GM12878 (cell line): ENCODE data around the gene RNF223. TPM values are rescaled to one million over a fixed set of nuclear protein-coding genes. Genes with fewer than 3 reads are reported as not detected.

ENCODE experiments used
- BACH1 ChIP-seq: fragments of 450-650 bp; IDR thresholded peaks from 2 replicates; pipeline ENCODE4 v1.6.1; 2017; ENCODE audit warnings: mild to moderate bottlenecking, borderline replicate concordance
- BRCA1 ChIP-seq: IDR thresholded peaks from 2 replicates; pipeline ENCODE4 v1.6.1; 2011; ENCODE audit warnings: low read depth, low read length, improper control_type of control experiment
- EZH2 ChIP-seq: IDR thresholded peaks from 2 replicates; pipeline ENCODE4 v1.6.1; 2012; ENCODE audit warnings: low read depth, mild to moderate bottlenecking, control low read depth, inconsistent platforms, low read length, borderline replicate concordance; ENCODE audit not compliant: control insufficient read depth
- PRDM15 ChIP-seq: fragments of 450-650 bp; formaldehyde crosslinking; IDR thresholded peaks from 2 replicates; pipeline ENCODE4 v1.4.0; 2020; ENCODE audit warnings: mild to moderate bottlenecking, moderate library complexity
- SMAD5 ChIP-seq: IDR thresholded peaks from 2 replicates; pipeline ENCODE4 v1.6.1; 2016; ENCODE audit warnings: antibody characterized with exemption, low read depth
- WRNIP1 ChIP-seq: IDR thresholded peaks from 2 replicates; pipeline ENCODE4 v1.6.1; 2011; ENCODE audit warnings: low read depth, low read length, improper control_type of control experiment, borderline replicate concordance
- ZNF384 ChIP-seq: IDR thresholded peaks from 2 replicates; pipeline ENCODE4 v1.6.1; 2012; ENCODE audit warnings: low read depth, mild to moderate bottlenecking, low read length, improper control_type of control experiment, borderline replicate concordance
- ZNF592 ChIP-seq: fragments of 450-650 bp; IDR thresholded peaks from 2 replicates; pipeline ENCODE4 v1.6.1; 2017; ENCODE audit warnings: mild to moderate bottlenecking, moderate library complexity
- polyA plus RNA-seq, 11 experiments: library from polyadenylated mRNA; depleted of rRNA in 4 of 11; unstranded in 6 of 11; stranded (reverse) in 5 of 11; fragments of >200 nt; fragmentation: Nextera tagmentation in 4 of 11; fragmentation: Illumina TruSeq in 1 of 11; extraction: Ambion mirVana in 4 of 11; extraction: Trizol in 1 of 11; gene quantifications; 1 replicate in 1 of 11; 2 replicates in 10 of 11; pipeline versions ENCODE4 v1.2.1 to v1.2.3, GENCODE V29; 2011 to 2016; ENCODE audit warnings: inconsistent platforms in 2 of 11, missing spikeins in 2 of 11, low read depth in 1 of 11
- total RNA-seq, 4 experiments: library from RNA; depleted of rRNA in 3 of 4; stranded (reverse); fragments of >200 nt in 3 of 4; fragmentation: Illumina TruSeq in 1 of 4; extraction: Trizol in 1 of 4; gene quantifications; 2 replicates each; pipeline versions ENCODE4 v1.2.1 to v1.2.3, GENCODE V29; 2013 to 2021

RNF223 gene
- total and polyA plus RNA-seq, 10 of the 15 experiments (the other 5 are each of a cell fraction or from before 2014, with no cell fraction given), result 0.06 TPM; not detected in 9

GRCh38 chr1:1024771-1025699 is 49.1 kb downstream of the RNF223 start (continued):
- TF ChIP-seq PRDM15 (CRISPR knock-in tag), result no peak
- no peak for TF ChIP-seq ZNF592
- TF ChIP-seq SMAD5, result no peak
- no peak for TF ChIP-seq WRNIP1
- TF ChIP-seq EZH2, result no peak
- no peak for TF ChIP-seq ZNF384
- no peak for TF ChIP-seq BRCA1
- TF ChIP-seq BACH1, result no peak
